K562 (cell line): Measurements from ENCODE around the gene FN3K. TPM values are rescaled to one million over a fixed set of nuclear protein-coding genes. Genes with fewer than 3 reads are reported as not detected.
A peak's percentile ranks its signal among the peaks of the same experiment; 100 is the strongest.

Experiments used
- BHLHE40 ChIP-seq: IDR thresholded peaks from 2 replicates; pipeline ENCODE4 v1.6.1; 2011; ENCODE audit warnings: low read length, improper control_type of control experiment
- ETS2 ChIP-seq: IDR thresholded peaks from 2 replicates; pipeline ENCODE4 v1.6.1; 2016; ENCODE audit warnings: borderline replicate concordance, missing genetic modification characterization, mild to moderate bottlenecking, moderate library complexity, missing compliant biosample characterization; ENCODE audit not compliant: poor library complexity, severe bottlenecking
- HDAC2 ChIP-seq: fragments of 450-650 bp; IDR thresholded peaks from 2 replicates; pipeline ENCODE4 v1.6.1; 2016; ENCODE audit warnings: mild to moderate bottlenecking
- MAZ ChIP-seq, 2 experiments: fragments of 450-650 bp in 1 of 2; sonication (generic) in 1 of 2; formaldehyde crosslinking; IDR thresholded peaks in 1 of 2; conservative IDR thresholded peaks in 1 of 2; 2 replicates each; pipeline versions ENCODE4 v1.4.0 to v1.5.0; 2020; ENCODE audit warnings: mild to moderate bottlenecking in 1 of 2, missing genetic modification reagents in 1 of 2
- PCBP1 ChIP-seq: fragments of 200-400 bp; formaldehyde crosslinking; IDR thresholded peaks from 2 replicates; pipeline ENCODE4 v1.6.1; 2018; ENCODE audit warnings: mild to moderate bottlenecking, low read depth, low read length; ENCODE audit not compliant: poor library complexity, severe bottlenecking
- PPARD ChIP-seq: fragments of 250-450 bp; sonication (Bioruptor Pico); IDR thresholded peaks from 2 replicates; pipeline ENCODE4 v1.8.0; 2022; ENCODE audit warnings: inconsistent platforms, mild to moderate bottlenecking, moderate library complexity
- SAP30 ChIP-seq: fragments of 200-600 bp; sonication (generic); IDR thresholded peaks from 2 replicates; pipeline ENCODE4 v1.6.1; 2012; ENCODE audit warnings: borderline replicate concordance, low read depth, mild to moderate bottlenecking, moderate library complexity, low read length, control low read depth, inconsistent platforms; ENCODE audit not compliant: insufficient read depth, poor library complexity, severe bottlenecking
- SP1 ChIP-seq: sonication (generic); formaldehyde crosslinking; IDR thresholded peaks from 2 replicates; pipeline ENCODE4 v1.8.1; 2022; ENCODE audit warnings: mild to moderate bottlenecking, missing genetic modification reagents
- SRSF1 ChIP-seq: fragments of 200-400 bp; formaldehyde crosslinking; IDR thresholded peaks from 2 replicates; pipeline ENCODE4 v1.6.1; 2017; ENCODE audit warnings: mild to moderate bottlenecking, low read depth, low read length, moderate library complexity
- TARDBP ChIP-seq: fragments of 450-650 bp; IDR thresholded peaks from 2 replicates; pipeline ENCODE4 v1.6.1; 2016
- ZNF232 ChIP-seq: sonication (generic); formaldehyde crosslinking; IDR thresholded peaks from 2 replicates; pipeline ENCODE4 v1.8.0; 2022; ENCODE audit warnings: mild to moderate bottlenecking, missing genetic modification reagents
- ZNF507 ChIP-seq: conservative IDR thresholded peaks from 2 replicates; pipeline ENCODE4 v1.6.1; 2017; ENCODE audit warnings: missing genetic modification characterization, missing compliant biosample characterization
- ZNF79 ChIP-seq: fragments of 250-450 bp; sonication (Bioruptor Pico); IDR thresholded peaks from 2 replicates; pipeline ENCODE4 v1.4.0; 2020; ENCODE audit warnings: low read depth, mild to moderate bottlenecking, moderate library complexity
- polyA plus RNA-seq, 8 experiments: library from polyadenylated mRNA; depleted of rRNA in 4 of 8; stranded (reverse) in 5 of 8; unstranded in 3 of 8; fragments of >200 nt; fragmentation: Nextera tagmentation in 2 of 8; fragmentation: Illumina TruSeq in 1 of 8; extraction: Ambion mirVana in 2 of 8; extraction: Trizol in 1 of 8; gene quantifications; 2 replicates each; pipeline versions ENCODE4 v1.2.1 to v1.2.3, GENCODE V29; 2011 to 2014; ENCODE audit warnings: inconsistent platforms in 1 of 8, missing spikeins in 1 of 8
- total RNA-seq, 7 experiments: library from RNA; depleted of rRNA in 6 of 7; stranded (reverse); fragments of >200 nt in 6 of 7; fragmentation: Illumina TruSeq in 2 of 7; extraction: Trizol in 2 of 7; gene quantifications; 2 replicates each; pipeline versions ENCODE4 v1.2.1 to v1.2.3, GENCODE V29; 2011 to 2021; ENCODE audit warnings: low replicate concordance in 1 of 7
- TF ChIP-seq, protein P1 (sequence below): fragments of 200-600 bp; sonication (generic); IDR thresholded peaks from one replicate; pipeline ENCODE4 v1.6.1; 2012; ENCODE audit warnings: mild to moderate bottlenecking, low read depth, low read length, inconsistent platforms
- TF ChIP-seq, protein P2 (sequence below): fragments of 450-650 bp; IDR thresholded peaks from 2 replicates; pipeline ENCODE4 v1.6.1; 2016; ENCODE audit warnings: borderline replicate concordance

Gene FN3K
- total and polyA plus RNA-seq, 9 of the 15 experiments (the other 6 are each of a cell fraction or from before 2014, with no cell fraction given): 0.08 to 22.7 (median 3.8) TPM

DNA sequence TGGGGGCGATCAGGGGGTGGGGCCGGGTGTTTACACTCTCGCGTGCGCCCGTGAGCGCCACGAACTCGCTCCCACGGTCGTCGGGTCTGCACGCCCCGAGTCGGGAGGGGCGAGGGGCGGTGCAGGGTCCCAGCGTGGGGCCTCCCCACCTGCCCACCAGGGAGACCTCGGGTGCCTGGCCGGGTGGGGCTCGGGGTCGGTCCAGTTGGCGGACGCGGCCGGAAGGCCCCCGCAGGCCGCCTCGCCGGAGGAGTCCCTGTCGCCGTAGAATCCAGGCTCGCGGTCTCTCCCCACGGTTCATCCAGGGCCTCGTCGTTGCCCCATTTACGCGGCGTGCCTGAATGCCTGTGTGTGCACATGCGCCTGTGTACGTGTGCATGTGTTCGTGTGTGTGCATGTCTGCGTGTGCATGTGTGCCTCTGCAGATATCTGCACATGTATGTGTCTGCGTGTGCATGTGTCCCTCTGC is 36.4 kb upstream of the FN3K start (continued):
- peak; percentile 55 for TF ChIP-seq PCBP1
- no peak for TF ChIP-seq ZNF507 (tag)
- TF ChIP-seq, protein P1, sequence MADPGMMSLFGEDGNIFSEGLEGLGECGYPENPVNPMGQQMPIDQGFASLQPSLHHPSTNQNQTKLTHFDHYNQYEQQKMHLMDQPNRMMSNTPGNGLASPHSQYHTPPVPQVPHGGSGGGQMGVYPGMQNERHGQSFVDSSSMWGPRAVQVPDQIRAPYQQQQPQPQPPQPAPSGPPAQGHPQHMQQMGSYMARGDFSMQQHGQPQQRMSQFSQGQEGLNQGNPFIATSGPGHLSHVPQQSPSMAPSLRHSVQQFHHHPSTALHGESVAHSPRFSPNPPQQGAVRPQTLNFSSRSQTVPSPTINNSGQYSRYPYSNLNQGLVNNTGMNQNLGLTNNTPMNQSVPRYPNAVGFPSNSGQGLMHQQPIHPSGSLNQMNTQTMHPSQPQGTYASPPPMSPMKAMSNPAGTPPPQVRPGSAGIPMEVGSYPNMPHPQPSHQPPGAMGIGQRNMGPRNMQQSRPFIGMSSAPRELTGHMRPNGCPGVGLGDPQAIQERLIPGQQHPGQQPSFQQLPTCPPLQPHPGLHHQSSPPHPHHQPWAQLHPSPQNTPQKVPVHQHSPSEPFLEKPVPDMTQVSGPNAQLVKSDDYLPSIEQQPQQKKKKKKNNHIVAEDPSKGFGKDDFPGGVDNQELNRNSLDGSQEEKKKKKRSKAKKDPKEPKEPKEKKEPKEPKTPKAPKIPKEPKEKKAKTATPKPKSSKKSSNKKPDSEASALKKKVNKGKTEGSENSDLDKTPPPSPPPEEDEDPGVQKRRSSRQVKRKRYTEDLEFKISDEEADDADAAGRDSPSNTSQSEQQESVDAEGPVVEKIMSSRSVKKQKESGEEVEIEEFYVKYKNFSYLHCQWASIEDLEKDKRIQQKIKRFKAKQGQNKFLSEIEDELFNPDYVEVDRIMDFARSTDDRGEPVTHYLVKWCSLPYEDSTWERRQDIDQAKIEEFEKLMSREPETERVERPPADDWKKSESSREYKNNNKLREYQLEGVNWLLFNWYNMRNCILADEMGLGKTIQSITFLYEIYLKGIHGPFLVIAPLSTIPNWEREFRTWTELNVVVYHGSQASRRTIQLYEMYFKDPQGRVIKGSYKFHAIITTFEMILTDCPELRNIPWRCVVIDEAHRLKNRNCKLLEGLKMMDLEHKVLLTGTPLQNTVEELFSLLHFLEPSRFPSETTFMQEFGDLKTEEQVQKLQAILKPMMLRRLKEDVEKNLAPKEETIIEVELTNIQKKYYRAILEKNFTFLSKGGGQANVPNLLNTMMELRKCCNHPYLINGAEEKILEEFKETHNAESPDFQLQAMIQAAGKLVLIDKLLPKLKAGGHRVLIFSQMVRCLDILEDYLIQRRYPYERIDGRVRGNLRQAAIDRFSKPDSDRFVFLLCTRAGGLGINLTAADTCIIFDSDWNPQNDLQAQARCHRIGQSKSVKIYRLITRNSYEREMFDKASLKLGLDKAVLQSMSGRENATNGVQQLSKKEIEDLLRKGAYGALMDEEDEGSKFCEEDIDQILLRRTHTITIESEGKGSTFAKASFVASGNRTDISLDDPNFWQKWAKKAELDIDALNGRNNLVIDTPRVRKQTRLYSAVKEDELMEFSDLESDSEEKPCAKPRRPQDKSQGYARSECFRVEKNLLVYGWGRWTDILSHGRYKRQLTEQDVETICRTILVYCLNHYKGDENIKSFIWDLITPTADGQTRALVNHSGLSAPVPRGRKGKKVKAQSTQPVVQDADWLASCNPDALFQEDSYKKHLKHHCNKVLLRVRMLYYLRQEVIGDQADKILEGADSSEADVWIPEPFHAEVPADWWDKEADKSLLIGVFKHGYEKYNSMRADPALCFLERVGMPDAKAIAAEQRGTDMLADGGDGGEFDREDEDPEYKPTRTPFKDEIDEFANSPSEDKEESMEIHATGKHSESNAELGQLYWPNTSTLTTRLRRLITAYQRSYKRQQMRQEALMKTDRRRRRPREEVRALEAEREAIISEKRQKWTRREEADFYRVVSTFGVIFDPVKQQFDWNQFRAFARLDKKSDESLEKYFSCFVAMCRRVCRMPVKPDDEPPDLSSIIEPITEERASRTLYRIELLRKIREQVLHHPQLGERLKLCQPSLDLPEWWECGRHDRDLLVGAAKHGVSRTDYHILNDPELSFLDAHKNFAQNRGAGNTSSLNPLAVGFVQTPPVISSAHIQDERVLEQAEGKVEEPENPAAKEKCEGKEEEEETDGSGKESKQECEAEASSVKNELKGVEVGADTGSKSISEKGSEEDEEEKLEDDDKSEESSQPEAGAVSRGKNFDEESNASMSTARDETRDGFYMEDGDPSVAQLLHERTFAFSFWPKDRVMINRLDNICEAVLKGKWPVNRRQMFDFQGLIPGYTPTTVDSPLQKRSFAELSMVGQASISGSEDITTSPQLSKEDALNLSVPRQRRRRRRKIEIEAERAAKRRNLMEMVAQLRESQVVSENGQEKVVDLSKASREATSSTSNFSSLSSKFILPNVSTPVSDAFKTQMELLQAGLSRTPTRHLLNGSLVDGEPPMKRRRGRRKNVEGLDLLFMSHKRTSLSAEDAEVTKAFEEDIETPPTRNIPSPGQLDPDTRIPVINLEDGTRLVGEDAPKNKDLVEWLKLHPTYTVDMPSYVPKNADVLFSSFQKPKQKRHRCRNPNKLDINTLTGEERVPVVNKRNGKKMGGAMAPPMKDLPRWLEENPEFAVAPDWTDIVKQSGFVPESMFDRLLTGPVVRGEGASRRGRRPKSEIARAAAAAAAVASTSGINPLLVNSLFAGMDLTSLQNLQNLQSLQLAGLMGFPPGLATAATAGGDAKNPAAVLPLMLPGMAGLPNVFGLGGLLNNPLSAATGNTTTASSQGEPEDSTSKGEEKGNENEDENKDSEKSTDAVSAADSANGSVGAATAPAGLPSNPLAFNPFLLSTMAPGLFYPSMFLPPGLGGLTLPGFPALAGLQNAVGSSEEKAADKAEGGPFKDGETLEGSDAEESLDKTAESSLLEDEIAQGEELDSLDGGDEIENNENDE: no peak
- TF ChIP-seq MAZ (CRISPR knock-in tag; conservative IDR thresholded peaks at IDR 0.05 in 1 of 2, IDR thresholded peaks at IDR 0.05 in 1 of 2): peak in 1 of 2 experiments; percentile 36; a peak in 1 of 4 replicates
- TF ChIP-seq HDAC2: no peak
- peak; percentile 59; the same call in 1 of the 2 replicates for TF ChIP-seq ZNF232 (CRISPR knock-in tag)
- TF ChIP-seq PPARD: no peak
- TF ChIP-seq BHLHE40: peak; percentile 65
- no peak for TF ChIP-seq TARDBP
- no peak for TF ChIP-seq ZNF79
- peak; percentile 40; the same call in 1 of the 2 replicates for TF ChIP-seq SP1 (CRISPR knock-in tag)
- TF ChIP-seq, protein P2, sequence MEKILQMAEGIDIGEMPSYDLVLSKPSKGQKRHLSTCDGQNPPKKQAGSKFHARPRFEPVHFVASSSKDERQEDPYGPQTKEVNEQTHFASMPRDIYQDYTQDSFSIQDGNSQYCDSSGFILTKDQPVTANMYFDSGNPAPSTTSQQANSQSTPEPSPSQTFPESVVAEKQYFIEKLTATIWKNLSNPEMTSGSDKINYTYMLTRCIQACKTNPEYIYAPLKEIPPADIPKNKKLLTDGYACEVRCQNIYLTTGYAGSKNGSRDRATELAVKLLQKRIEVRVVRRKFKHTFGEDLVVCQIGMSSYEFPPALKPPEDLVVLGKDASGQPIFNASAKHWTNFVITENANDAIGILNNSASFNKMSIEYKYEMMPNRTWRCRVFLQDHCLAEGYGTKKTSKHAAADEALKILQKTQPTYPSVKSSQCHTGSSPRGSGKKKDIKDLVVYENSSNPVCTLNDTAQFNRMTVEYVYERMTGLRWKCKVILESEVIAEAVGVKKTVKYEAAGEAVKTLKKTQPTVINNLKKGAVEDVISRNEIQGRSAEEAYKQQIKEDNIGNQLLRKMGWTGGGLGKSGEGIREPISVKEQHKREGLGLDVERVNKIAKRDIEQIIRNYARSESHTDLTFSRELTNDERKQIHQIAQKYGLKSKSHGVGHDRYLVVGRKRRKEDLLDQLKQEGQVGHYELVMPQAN: 0 out of 2 replicates have a peak, but pooled peaks have one; percentile 30
- TF ChIP-seq ETS2 (tag): no peak
- no peak for TF ChIP-seq SRSF1
- TF ChIP-seq SAP30: peak; percentile 51
